ENCODE measurements around the gene CTNND2.

GRCh38 chr5:11903121-11903613 lies 1.1 kb downstream of the CTNND2 start:
- no peak for TF ChIP-seq EZH2 (IDR thresholded peaks at IDR 0.05; ENCODE audit: borderline replicate concordance, insufficient read depth, low read length, poor library complexity, severe bottlenecking)
- TF ChIP-seq, protein P1, sequence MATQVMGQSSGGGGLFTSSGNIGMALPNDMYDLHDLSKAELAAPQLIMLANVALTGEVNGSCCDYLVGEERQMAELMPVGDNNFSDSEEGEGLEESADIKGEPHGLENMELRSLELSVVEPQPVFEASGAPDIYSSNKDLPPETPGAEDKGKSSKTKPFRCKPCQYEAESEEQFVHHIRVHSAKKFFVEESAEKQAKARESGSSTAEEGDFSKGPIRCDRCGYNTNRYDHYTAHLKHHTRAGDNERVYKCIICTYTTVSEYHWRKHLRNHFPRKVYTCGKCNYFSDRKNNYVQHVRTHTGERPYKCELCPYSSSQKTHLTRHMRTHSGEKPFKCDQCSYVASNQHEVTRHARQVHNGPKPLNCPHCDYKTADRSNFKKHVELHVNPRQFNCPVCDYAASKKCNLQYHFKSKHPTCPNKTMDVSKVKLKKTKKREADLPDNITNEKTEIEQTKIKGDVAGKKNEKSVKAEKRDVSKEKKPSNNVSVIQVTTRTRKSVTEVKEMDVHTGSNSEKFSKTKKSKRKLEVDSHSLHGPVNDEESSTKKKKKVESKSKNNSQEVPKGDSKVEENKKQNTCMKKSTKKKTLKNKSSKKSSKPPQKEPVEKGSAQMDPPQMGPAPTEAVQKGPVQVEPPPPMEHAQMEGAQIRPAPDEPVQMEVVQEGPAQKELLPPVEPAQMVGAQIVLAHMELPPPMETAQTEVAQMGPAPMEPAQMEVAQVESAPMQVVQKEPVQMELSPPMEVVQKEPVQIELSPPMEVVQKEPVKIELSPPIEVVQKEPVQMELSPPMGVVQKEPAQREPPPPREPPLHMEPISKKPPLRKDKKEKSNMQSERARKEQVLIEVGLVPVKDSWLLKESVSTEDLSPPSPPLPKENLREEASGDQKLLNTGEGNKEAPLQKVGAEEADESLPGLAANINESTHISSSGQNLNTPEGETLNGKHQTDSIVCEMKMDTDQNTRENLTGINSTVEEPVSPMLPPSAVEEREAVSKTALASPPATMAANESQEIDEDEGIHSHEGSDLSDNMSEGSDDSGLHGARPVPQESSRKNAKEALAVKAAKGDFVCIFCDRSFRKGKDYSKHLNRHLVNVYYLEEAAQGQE (IDR thresholded peaks at IDR 0.05; ENCODE audit: borderline replicate concordance): peak; percentile 34
- TF ChIP-seq, protein P2, sequence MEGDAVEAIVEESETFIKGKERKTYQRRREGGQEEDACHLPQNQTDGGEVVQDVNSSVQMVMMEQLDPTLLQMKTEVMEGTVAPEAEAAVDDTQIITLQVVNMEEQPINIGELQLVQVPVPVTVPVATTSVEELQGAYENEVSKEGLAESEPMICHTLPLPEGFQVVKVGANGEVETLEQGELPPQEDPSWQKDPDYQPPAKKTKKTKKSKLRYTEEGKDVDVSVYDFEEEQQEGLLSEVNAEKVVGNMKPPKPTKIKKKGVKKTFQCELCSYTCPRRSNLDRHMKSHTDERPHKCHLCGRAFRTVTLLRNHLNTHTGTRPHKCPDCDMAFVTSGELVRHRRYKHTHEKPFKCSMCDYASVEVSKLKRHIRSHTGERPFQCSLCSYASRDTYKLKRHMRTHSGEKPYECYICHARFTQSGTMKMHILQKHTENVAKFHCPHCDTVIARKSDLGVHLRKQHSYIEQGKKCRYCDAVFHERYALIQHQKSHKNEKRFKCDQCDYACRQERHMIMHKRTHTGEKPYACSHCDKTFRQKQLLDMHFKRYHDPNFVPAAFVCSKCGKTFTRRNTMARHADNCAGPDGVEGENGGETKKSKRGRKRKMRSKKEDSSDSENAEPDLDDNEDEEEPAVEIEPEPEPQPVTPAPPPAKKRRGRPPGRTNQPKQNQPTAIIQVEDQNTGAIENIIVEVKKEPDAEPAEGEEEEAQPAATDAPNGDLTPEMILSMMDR (IDR thresholded peaks at IDR 0.05; ENCODE audit: poor library complexity, severe bottlenecking): no peak
- no peak for TF ChIP-seq EP300 (conservative IDR thresholded peaks at IDR 0.05; ENCODE audit: poor library complexity, severe bottlenecking)
- peak; percentile 12 for TF ChIP-seq RAD21 (conservative IDR thresholded peaks at IDR 0.05)
- no peak for TF ChIP-seq SMC3 (conservative IDR thresholded peaks at IDR 0.05; ENCODE audit: poor library complexity)
- TF ChIP-seq TAF1 (IDR thresholded peaks at IDR 0.05; ENCODE audit: low read depth): peak; percentile 35
- no peak for TF ChIP-seq POLR2AphosphoS5 (IDR thresholded peaks at IDR 0.05)
